Suprapubic skin (tissue), 4 donors: Measurements from ENCODE around the gene CTSD. TPM values are rescaled to one million over a fixed set of nuclear protein-coding genes. Genes with fewer than 3 reads are reported as not detected.
A peak's percentile ranks its signal among the peaks of the same experiment; 100 is the strongest.

Source experiments
- DNase-seq, 2 donors: peaks; one replicate each; pipeline ENCODE4 v3.0.0-alpha.2; 2019; ENCODE audit warnings: low spot score in 2 of 2
- H3K27ac ChIP-seq: fragments of 200-600 bp; sonication (generic); one replicate; pipeline ENCODE4 v1.5.1; 2019
- H3K27me3 ChIP-seq: fragments of 200-600 bp; sonication (generic); one replicate; pipeline ENCODE4 v1.5.1; 2019
- H3K36me3 ChIP-seq: fragments of 200-600 bp; sonication (generic); one replicate; pipeline ENCODE4 v1.5.1; 2019
- H3K4me1 ChIP-seq: fragments of 200-600 bp; sonication (generic); one replicate; pipeline ENCODE4 v1.5.1; 2019
- H3K4me3 ChIP-seq: fragments of 200-600 bp; sonication (generic); one replicate; pipeline ENCODE4 v1.5.1; 2019; ENCODE audit warnings: mild to moderate bottlenecking
- H3K9me3 ChIP-seq: fragments of 200-600 bp; sonication (generic); one replicate; pipeline ENCODE4 v1.5.1; 2019
- EP300 ChIP-seq: sonication (generic); formaldehyde crosslinking; IDR thresholded peaks from one replicate; pipeline ENCODE4 v1.6.1; 2017; ENCODE audit warnings: antibody characterized with exemption
- POLR2A ChIP-seq, 2 donors: fragments of 450-650 bp; IDR thresholded peaks; one replicate each; pipeline ENCODE4 v1.6.1; 2017; ENCODE audit warnings: antibody characterized with exemption in 2 of 2, mild to moderate bottlenecking in 2 of 2, moderate library complexity in 2 of 2
- POLR2AphosphoS5 ChIP-seq, 3 donors: sonication (generic); formaldehyde crosslinking; IDR thresholded peaks; one replicate each; pipeline ENCODE4 v1.6.1; 2017; ENCODE audit warnings: antibody characterized with exemption in 3 of 3
- WGBS: methylation state at CpG from one replicate; pipeline ENCODE4 v1.1.5; 2018; 5-methylcytosine and 5-hydroxymethylcytosine counted together
- total RNA-seq, 4 donors: library from RNA; depleted of rRNA; stranded (reverse); fragments of >200 nt; gene quantifications; one replicate each; pipeline ENCODE4 v1.1.0, GENCODE V29; 2016
- TF ChIP-seq, protein P1 (sequence below), 2 donors: fragments of 200-600 bp in 1 of 2; fragments of 450-650 bp in 1 of 2; sonication (generic) in 1 of 2; IDR thresholded peaks; one replicate each; pipeline ENCODE4 v1.5.1; 2016 to 2019; ENCODE audit warnings: antibody characterized with exemption in 2 of 2, mild to moderate bottlenecking in 1 of 2, moderate library complexity in 1 of 2

Gene CTSD
- total RNA-seq, 4 donors from 2014 or later = 319 to 596 (median 469) TPM

DNA sequence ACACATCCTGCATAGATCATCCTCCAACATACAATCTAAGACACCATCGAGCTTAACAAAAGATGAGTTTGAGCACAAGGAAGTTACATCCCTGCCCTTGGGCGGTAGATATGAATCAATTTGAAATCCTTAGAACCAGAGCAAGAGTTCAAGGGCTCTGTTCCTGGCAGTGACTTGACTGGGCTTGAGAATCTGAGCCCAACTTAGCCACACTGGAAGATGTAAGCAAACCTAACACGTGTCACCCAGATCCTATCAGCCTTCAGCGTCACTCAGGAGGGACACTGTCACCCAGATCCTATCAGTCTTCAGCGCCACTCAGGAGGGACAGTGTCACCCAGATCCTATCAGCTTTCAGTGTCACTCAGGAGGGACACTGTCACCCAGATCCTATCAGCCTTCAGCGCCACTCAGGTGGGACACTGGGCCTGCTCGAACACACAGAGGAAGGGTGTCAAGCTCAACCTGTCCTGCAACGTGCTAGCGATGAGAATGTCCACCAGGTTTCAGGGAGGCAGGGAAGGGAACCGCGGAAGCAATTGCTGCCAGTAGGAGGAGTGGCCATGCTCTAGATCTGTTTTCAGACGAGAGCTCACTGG is 32.8 kb upstream of the CTSD start:
- no peak for DNase-seq
- no peaks in the 10 kb centered on the region for H3K4me1 ChIP-seq
- H3K9me3 ChIP-seq = no peaks in the 10 kb centered on the region
- H3K36me3 ChIP-seq = no peaks in the 10 kb centered on the region
- TF ChIP-seq POLR2AphosphoS5 (IDR thresholded peaks at IDR 0.05) = no peak
- WGBS = 51% methylated on average over 9 of the region's 12 CpGs
- no peak overlapping the region for H3K27ac ChIP-seq
- H3K4me3 ChIP-seq = no peak overlapping the region
- peaks cover 10% of the 10 kb centered on the region for H3K27me3 ChIP-seq

DNA sequence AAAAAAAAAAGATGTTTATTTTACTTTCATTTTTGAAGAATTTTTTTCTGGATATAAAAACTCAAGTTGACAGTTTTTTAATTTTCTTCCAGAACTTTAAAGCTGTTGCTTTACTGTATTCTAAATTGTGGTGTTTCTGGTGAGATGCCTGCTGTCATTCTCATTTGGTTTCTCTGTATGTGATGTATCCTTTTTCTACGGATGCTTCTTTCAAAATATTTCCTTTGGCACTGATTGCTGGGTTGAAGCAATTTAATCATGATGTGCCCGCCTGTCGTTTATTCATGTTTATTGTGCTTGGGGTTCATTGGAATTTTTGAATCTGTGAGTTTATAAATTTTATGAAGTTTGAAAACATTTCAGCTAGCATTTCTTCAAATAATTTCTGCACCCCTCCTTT is 29.4 kb upstream of the CTSD start:
- 41% methylated on average over 3 of the region's 3 CpGs for WGBS
- Histone ChIP-seq H3K4me1 (no peaks in the 10 kb centered on the region), H3K27ac (no peak overlapping the region), H3K36me3 (no peaks in the 10 kb centered on the region), H3K27me3 (peaks cover 10% of the 10 kb centered on the region), H3K9me3 (no peaks in the 10 kb centered on the region), H3K4me3 (no peak overlapping the region)
- no peak for DNase-seq
- TF ChIP-seq, protein P1, sequence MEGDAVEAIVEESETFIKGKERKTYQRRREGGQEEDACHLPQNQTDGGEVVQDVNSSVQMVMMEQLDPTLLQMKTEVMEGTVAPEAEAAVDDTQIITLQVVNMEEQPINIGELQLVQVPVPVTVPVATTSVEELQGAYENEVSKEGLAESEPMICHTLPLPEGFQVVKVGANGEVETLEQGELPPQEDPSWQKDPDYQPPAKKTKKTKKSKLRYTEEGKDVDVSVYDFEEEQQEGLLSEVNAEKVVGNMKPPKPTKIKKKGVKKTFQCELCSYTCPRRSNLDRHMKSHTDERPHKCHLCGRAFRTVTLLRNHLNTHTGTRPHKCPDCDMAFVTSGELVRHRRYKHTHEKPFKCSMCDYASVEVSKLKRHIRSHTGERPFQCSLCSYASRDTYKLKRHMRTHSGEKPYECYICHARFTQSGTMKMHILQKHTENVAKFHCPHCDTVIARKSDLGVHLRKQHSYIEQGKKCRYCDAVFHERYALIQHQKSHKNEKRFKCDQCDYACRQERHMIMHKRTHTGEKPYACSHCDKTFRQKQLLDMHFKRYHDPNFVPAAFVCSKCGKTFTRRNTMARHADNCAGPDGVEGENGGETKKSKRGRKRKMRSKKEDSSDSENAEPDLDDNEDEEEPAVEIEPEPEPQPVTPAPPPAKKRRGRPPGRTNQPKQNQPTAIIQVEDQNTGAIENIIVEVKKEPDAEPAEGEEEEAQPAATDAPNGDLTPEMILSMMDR (IDR thresholded peaks at IDR 0.05) = no peak
- TF ChIP-seq POLR2AphosphoS5 (IDR thresholded peaks at IDR 0.05) (no peak), EP300 (no peak), POLR2A (IDR thresholded peaks at IDR 0.05) (no peak)

DNA sequence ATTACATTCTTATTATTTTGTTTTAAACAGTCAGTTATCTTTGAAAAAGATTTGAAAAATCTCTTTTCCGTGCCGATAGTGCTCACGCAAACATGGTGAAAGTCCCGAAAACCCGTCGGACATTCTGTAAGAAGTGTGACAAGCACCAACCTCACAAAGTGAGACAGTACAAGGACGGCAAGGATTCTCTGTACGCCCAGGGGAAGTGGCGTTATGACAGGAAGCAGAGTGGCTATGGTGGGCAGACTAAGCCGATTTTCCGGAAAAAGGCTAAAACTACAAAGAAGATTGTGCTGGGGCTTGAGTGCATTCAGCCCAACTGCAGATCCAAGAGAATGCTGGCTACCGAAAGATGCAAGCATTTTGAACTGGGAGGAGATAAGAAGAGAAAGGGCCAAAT is 28.7 kb upstream of the CTSD start:
- no peak for TF ChIP-seq EP300
- TF ChIP-seq, protein P1 (IDR thresholded peaks at IDR 0.05) = no peak
- TF ChIP-seq POLR2A (IDR thresholded peaks at IDR 0.05) = no peak
- no peak for TF ChIP-seq POLR2AphosphoS5 (IDR thresholded peaks at IDR 0.05)
- H3K27me3 ChIP-seq = peaks cover 10% of the 10 kb centered on the region
- H3K36me3 ChIP-seq = no peaks in the 10 kb centered on the region
- DNase-seq = peak in 1 of 2 donors; percentile 52
- no peak overlapping the region for H3K27ac ChIP-seq
- no peaks in the 10 kb centered on the region for H3K9me3 ChIP-seq
- 70% methylated on average over 12 of the region's 12 CpGs for WGBS
- H3K4me3 ChIP-seq = no peak overlapping the region
- no peaks in the 10 kb centered on the region for H3K4me1 ChIP-seq

DNA sequence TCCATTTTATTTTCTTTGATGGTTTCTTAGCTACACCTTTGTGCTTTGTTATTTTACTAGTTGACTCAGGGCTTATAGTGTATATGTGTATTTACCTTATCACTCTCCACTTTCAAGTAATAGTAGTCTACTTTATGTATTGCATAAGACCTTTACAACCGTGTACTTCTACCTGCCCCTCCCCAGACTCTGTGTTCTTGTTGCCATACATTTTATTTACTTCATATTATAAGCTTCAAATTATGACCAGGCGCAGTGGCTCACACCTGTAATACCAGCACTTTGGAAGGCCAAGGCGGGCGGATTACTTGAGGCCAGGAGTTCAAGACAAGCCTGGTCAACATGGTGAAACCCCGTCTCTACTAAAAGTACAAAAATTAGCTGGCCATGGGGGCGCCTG is 28.2 kb upstream of the CTSD start:
- H3K27ac ChIP-seq = no peak overlapping the region
- 92% methylated on average over 6 of the region's 6 CpGs for WGBS
- H3K9me3 ChIP-seq = no peaks in the 10 kb centered on the region
- H3K27me3 ChIP-seq = peaks cover 5% of the 10 kb centered on the region
- H3K4me1 ChIP-seq = no peaks in the 10 kb centered on the region
- no peak overlapping the region for H3K4me3 ChIP-seq
- H3K36me3 ChIP-seq = no peaks in the 10 kb centered on the region
- no peak for TF ChIP-seq POLR2AphosphoS5 (IDR thresholded peaks at IDR 0.05)
- no peak for TF ChIP-seq POLR2A (IDR thresholded peaks at IDR 0.05)
- TF ChIP-seq, protein P1 (IDR thresholded peaks at IDR 0.05) = no peak
- no peak for TF ChIP-seq EP300
- DNase-seq = no peak

DNA sequence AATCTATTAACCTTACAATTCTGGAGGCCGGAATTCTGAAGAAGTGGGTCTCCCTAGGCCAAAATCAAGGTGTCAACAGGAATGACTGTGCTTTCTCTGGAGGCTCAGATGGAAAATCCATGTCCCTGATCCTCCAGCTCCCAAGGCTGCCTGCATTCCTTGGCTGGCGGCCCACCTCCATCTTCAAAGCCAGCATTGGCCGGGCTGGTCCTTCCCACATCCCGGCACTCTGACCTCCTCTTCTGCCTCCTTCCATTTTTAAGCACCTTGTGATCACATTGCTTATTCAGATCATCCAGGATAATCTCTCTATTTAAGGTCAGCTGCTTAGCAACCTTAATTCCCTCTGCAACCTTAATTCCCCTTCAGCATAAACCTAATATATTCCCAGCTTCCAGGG is 22.7 kb upstream of the CTSD start:
- no peaks in the 10 kb centered on the region for H3K9me3 ChIP-seq
- WGBS = 80% methylated on average over 4 of the region's 4 CpGs
- no peak overlapping the region for H3K4me3 ChIP-seq
- DNase-seq = no peak
- no peaks in the 10 kb centered on the region for H3K4me1 ChIP-seq
- no peak overlapping the region for H3K27ac ChIP-seq
- TF ChIP-seq EP300 = no peak
- no peak for TF ChIP-seq POLR2A (IDR thresholded peaks at IDR 0.05)
- TF ChIP-seq, protein P1 (IDR thresholded peaks at IDR 0.05) = no peak
- no peak for TF ChIP-seq POLR2AphosphoS5 (IDR thresholded peaks at IDR 0.05)
- H3K27me3 ChIP-seq = no peaks in the 10 kb centered on the region
- no peaks in the 10 kb centered on the region for H3K36me3 ChIP-seq
